Stimulated activated CD8-positive, alpha-beta memory T cell treated with anti-CD3 and anti-CD28 coated beads, Interleukin-7, amount 100 ng/mL, for 1 hour (primary cell): ENCODE results near the gene NSUN6.

Experiments
- DNase-seq, 2 donors: peaks; one replicate each; pipeline ENCODE4 v3.0.0-alpha.2; 2020; ENCODE audit warnings: low read depth in 2 of 2

Gene NSUN6

DNA sequence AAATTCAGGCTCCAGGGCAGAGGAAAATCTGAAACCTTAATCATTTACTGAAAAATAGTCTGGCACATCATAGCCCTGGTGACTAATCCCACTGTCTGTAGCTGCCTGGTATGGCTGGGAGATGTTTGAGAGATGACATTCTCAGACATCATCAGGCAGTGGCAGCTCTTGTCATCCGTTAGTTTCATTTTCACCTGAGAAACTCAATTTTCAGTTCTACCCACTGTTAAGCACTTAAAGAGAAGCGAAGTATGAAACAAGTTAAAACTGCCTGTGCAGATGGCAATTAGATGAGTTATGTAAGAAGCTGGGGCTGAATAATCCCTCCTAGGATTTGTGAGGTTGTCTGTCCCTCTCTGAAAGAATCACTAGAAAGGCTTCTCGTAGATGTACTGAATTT, 150.2 kb downstream of the NSUN6 start:
- no peak for DNase-seq

DNA sequence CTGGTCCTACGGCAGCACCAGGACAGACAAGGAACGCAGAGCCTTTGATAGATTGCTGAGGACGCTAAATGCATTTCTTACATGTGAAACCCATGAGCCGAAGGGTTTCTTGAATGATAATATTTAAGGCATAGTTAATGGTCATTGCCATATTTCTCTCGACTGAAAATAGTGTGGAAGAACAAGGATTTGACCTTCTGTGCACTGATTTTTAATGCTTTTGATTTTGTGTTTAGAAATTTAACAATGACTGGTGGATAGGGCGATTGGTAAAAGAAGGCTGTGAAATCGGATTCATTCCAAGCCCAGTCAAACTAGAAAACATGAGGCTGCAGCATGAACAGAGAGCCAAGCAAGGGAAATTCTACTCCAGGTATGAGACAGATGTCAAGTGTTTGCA, 150.8 kb downstream of the NSUN6 start:
- DNase-seq: no peak

DNA sequence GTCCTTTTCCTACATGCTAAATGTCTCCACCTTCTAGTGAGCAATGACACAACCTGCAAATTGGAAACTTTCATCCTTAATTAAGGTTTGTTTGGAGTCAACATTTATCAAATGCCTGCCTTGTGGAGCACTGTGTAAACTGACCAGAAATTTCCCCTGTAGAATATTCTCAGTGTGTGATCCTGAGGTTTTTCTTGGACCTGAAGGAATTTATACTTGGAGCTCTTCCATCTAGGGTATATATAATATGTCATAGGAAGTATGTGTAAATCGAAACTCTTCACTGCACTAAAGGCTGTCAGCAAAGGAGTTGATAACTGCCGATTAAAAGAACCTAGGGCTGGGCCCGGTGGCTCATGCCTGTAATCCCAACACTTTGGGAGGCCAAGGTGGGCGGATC, 152.4 kb downstream of the NSUN6 start:
- no peak for DNase-seq

DNA sequence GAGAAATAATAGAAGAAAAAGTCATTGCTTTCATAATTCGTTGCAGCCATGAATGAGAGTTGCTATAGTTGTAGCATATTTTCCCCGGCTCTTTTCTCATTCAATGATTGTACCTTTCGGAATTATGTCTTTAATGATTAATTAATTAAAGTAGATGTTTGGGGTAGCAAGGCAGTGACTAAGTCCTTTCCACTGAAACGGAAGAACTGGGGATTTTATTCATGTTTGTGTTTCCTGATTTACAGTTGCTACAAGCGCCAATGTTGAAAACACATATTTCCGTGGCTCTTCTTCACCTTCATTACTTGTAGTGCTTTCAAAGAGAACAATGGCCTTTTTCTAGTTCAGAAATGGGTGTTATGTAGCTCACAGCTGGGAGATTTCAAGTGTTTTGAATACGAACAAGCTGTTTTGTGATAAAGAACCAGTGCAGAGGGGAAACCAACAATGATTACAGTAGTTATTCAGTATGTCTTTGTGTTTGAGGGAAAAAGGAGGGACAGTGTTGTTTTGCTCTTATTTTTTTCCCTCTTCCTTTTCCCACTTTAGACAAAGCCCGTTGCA, 153.5 kb downstream of the NSUN6 start:
- no peak for DNase-seq
